OCI-LY3 (cell line): Measurements from ENCODE around the gene STAB1.

Experiments
- CTCF ChIP-seq: fragments of 200-600, 300-600 bp; sonication (generic); IDR thresholded peaks from 2 replicates; pipeline ENCODE4 v1.5.1; 2014; ENCODE audit warnings: antibody characterized with exemption, low read length, low read depth
- EZH2phosphoT487 ChIP-seq: fragments of 200-600 bp; shearing (Covaris generic); IDR thresholded peaks from 2 replicates; pipeline ENCODE4 v1.6.1; 2018; ENCODE audit warnings: antibody characterized with exemption, mixed run types, low read depth

- no peak for TF ChIP-seq CTCF
- no peak for TF ChIP-seq EZH2phosphoT487
Observed at GRCh38 chr3:52487050-52487787, 7.9 kb upstream of the STAB1 start.
